Ovary (tissue), 3 donors: ENCODE data around the gene UBE3C.

ENCODE experiments used
- CTCF ChIP-seq, 3 donors: fragments of 450-650 bp in 2 of 3; fragments of 200-600 bp in 1 of 3; IDR thresholded peaks; one replicate each; pipeline versions ENCODE4 v1.5.1 to v1.8.0; 2016 to 2022; ENCODE audit warnings: antibody characterized with exemption in 3 of 3, mild to moderate bottlenecking in 1 of 3
- EP300 ChIP-seq: sonication (generic); formaldehyde crosslinking; IDR thresholded peaks from one replicate; pipeline ENCODE4 v1.6.1; 2017; ENCODE audit warnings: antibody characterized with exemption
- donor health status: DM: no; HTN: no; CAD: no.

- TF ChIP-seq EP300 (no peak), CTCF (IDR thresholded peaks at IDR 0.05) (no peak)
Measured at GRCh38 chr7:157149317-157149716, 10.6 kb downstream of the UBE3C start.
